Kidney capillary endothelial cell (primary cell): Measurements from ENCODE around the gene ALX4.

Experiments used
- DNase-seq: peaks from one replicate; pipeline ENCODE4 v3.0.0-alpha.2; 2018; ENCODE audit warnings: low spot score

The ALX4 gene

GRCh38 chr11:44315947-44316658 is 6.2 kb upstream of the ALX4 start:
- DNase-seq, result no peak

- DNase-seq, result no peak
Observed at GRCh38 chr11:44314733-44315132, 4.8 kb upstream of the ALX4 start.

GRCh38 chr11:44313761-44314489 is 4.0 kb upstream of the ALX4 start:
- DNase-seq, result no peak

- DNase-seq, result no peak
Observed at GRCh38 chr11:44312876-44313275, 2.9 kb upstream of the ALX4 start.

- no peak for DNase-seq
Observed at GRCh38 chr11:44311339-44312261, 1.7 kb upstream of the ALX4 start.

- no peak for DNase-seq
Observed at GRCh38 chr11:44310463-44311272, 729 bp upstream of the ALX4 start.

GRCh38 chr11:44310206-44310462 is 195 bp upstream of the ALX4 start:
- no peak for DNase-seq

- DNase-seq, result no peak
Observed at GRCh38 chr11:44308923-44309477, 939 bp downstream of the ALX4 start.

GRCh38 chr11:44308256-44308922 is 1.6 kb downstream of the ALX4 start:
- no peak for DNase-seq

GRCh38 chr11:44307340-44308099 is 2.4 kb downstream of the ALX4 start:
- no peak for DNase-seq

- DNase-seq, result no peak
Observed at GRCh38 chr11:44306918-44307244, 3.1 kb downstream of the ALX4 start.

GRCh38 chr11:44306052-44306917 is 3.7 kb downstream of the ALX4 start:
- no peak for DNase-seq

GRCh38 chr11:44305470-44306051 is 4.4 kb downstream of the ALX4 start:
- DNase-seq, result no peak

- DNase-seq, result no peak
Observed at GRCh38 chr11:44305026-44305469, 4.9 kb downstream of the ALX4 start.

- DNase-seq, result no peak
Observed at GRCh38 chr11:44304091-44305025, 5.6 kb downstream of the ALX4 start.

- no peak for DNase-seq
Observed at GRCh38 chr11:44303401-44303938, 6.5 kb downstream of the ALX4 start.

GRCh38 chr11:44301564-44302271 is 8.2 kb downstream of the ALX4 start:
- DNase-seq, result no peak
